Measurements from ENCODE around the gene ZGPAT. TPM values are rescaled to one million over a fixed set of nuclear protein-coding genes. Genes with fewer than 3 reads are reported as not detected.

The ZGPAT gene
- total and polyA plus RNA-seq, 2 donors (not counting 1 experiment from before 2014, with no cell fraction given), result 46.1 to 62.1 TPM

DNA sequence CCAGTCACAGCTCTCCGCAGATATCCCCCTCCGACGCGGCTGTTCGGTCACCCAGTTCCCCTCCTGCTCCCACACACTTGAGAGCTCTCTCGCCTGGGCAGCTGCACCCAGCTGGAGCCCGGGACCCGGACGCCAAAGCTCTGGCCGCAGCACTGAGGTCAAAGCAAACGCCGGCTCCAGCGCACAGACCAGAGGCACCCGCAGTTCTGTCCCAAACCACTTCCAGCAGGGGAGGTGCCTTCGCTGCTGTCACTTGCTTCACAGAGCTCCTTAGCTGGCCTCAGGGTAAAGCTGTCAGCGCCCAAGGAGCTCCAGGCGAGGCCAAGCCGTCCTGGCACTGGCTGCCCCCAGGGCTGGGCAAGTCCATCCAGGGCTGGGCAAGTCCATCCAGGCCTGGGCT is 59.6 kb downstream of the ZGPAT start:
- Histone ChIP-seq H3K4me1 (ENCODE audit: control insufficient read depth in 2 of 2, insufficient read depth in 2 of 2, low read length in 2 of 2) (no peaks in the 10 kb centered on the region), H3K36me3 (replicated peaks in 1 of 2; ENCODE audit: control extremely low read depth in 1 of 2, control insufficient read depth in 1 of 2, extremely low read depth in 1 of 2, insufficient read depth in 2 of 2, low read length in 1 of 2) (no peaks in the 10 kb centered on the region), H3K4me3 (ENCODE audit: control extremely low read depth in 1 of 5, extremely low read depth in 1 of 5, insufficient read depth in 1 of 5, low read depth in 2 of 5, low read length in 4 of 5) (no peak overlapping the region), H3K9ac (ENCODE audit: low read length) (no peak overlapping the region), H2AFZ (ENCODE audit: insufficient read depth, low read depth, low read length, poor library complexity, severe bottlenecking) (no peak overlapping the region), H3K9me3 (ENCODE audit: control extremely low read depth in 1 of 3, control insufficient read depth in 2 of 3, insufficient read depth in 1 of 3, low read length in 2 of 3) (no peaks in the 10 kb centered on the region), H3K79me2 (ENCODE audit: control insufficient read depth, insufficient read depth, low read length) (no peaks in the 10 kb centered on the region), H3K27ac (ENCODE audit: low read length in 2 of 2) (no peak overlapping the region), H4K20me1 (ENCODE audit: control insufficient read depth, insufficient read depth, low read length, poor library complexity, severe bottlenecking) (no peaks in the 10 kb centered on the region), H3K27me3 (replicated peaks in 1 of 4; ENCODE audit: control extremely low read depth in 1 of 4, control insufficient read depth in 3 of 4, insufficient read depth in 4 of 4, low read length in 3 of 4) (no peaks in the 10 kb centered on the region), H3K4me2 (replicated peaks; ENCODE audit: low read depth, low read length, poor library complexity, severe bottlenecking) (no peak overlapping the region)
- no peak for ATAC-seq (ENCODE audit: low read depth)
- intact Hi-C loops (cut with micrococcal nuclease), result no loop called here
- no peak for TF ChIP-seq EZH2 (IDR thresholded peaks at IDR 0.05; ENCODE audit: borderline replicate concordance, insufficient read depth, low read depth, low read length, poor library complexity, severe bottlenecking)
- TF ChIP-seq, protein P1, sequence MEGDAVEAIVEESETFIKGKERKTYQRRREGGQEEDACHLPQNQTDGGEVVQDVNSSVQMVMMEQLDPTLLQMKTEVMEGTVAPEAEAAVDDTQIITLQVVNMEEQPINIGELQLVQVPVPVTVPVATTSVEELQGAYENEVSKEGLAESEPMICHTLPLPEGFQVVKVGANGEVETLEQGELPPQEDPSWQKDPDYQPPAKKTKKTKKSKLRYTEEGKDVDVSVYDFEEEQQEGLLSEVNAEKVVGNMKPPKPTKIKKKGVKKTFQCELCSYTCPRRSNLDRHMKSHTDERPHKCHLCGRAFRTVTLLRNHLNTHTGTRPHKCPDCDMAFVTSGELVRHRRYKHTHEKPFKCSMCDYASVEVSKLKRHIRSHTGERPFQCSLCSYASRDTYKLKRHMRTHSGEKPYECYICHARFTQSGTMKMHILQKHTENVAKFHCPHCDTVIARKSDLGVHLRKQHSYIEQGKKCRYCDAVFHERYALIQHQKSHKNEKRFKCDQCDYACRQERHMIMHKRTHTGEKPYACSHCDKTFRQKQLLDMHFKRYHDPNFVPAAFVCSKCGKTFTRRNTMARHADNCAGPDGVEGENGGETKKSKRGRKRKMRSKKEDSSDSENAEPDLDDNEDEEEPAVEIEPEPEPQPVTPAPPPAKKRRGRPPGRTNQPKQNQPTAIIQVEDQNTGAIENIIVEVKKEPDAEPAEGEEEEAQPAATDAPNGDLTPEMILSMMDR (IDR thresholded peaks at IDR 0.05), result no peak
- H3K4me3 Mint-ChIP-seq, result no peak overlapping the region
- peaks cover 4% of the 10 kb centered on the region for H3K27me3 Mint-ChIP-seq
- no peaks in the 10 kb centered on the region for H3K4me1 Mint-ChIP-seq
- H3K9me3 Mint-ChIP-seq (ENCODE audit: insufficient read depth), result no peaks in the 10 kb centered on the region
- DNase-seq, result no peak
- CTCF ChIA-PET, result no interaction called here
- WGBS (ENCODE audit: insufficient coverage), result 86% methylated on average over 18 of the region's 18 CpGs
- POLR2A ChIA-PET, result no interaction called here
- no peak overlapping the region for H3K27ac Mint-ChIP-seq

DNA sequence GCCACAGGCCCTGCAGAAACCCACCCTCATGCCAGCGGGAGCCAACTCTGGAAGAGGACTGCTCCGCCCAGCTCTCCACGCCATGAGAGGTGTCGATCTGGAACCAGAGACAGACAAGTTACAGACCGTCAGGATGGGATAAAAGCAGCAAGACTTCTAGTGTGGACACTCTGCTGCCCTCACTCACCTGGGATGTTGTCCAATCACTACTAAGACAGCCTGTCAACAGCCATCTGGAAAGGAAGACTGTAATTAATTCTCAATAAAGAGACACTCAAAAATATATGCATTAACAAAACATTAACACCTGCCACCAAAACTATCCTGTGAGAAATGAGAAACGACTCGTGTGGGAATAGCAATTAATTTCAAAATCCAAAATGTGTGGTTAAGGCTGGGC is 60.0 kb downstream of the ZGPAT start:
- H3K9ac ChIP-seq (ENCODE audit: low read length), result no peak overlapping the region
- no peaks in the 10 kb centered on the region for H3K9me3 Mint-ChIP-seq (ENCODE audit: insufficient read depth)

More for the DNA sequence above, 60.0 kb downstream of the ZGPAT start:
- Histone ChIP-seq H2AFZ (ENCODE audit: insufficient read depth, low read depth, low read length, poor library complexity, severe bottlenecking) (no peak overlapping the region), H3K36me3 (replicated peaks in 1 of 2; ENCODE audit: control extremely low read depth in 1 of 2, control insufficient read depth in 1 of 2, extremely low read depth in 1 of 2, insufficient read depth in 2 of 2, low read length in 1 of 2) (no peaks in the 10 kb centered on the region), H3K27me3 (replicated peaks in 1 of 4; ENCODE audit: control extremely low read depth in 1 of 4, control insufficient read depth in 3 of 4, insufficient read depth in 4 of 4, low read length in 3 of 4) (no peaks in the 10 kb centered on the region), H3K79me2 (ENCODE audit: control insufficient read depth, insufficient read depth, low read length) (no peaks in the 10 kb centered on the region), H3K4me2 (replicated peaks; ENCODE audit: low read depth, low read length, poor library complexity, severe bottlenecking) (no peak overlapping the region), H3K4me1 (ENCODE audit: control insufficient read depth in 2 of 2, insufficient read depth in 2 of 2, low read length in 2 of 2) (no peaks in the 10 kb centered on the region), H4K20me1 (ENCODE audit: control insufficient read depth, insufficient read depth, low read length, poor library complexity, severe bottlenecking) (no peaks in the 10 kb centered on the region), H3K27ac (ENCODE audit: low read length in 2 of 2) (no peak overlapping the region), H3K4me3 (ENCODE audit: control extremely low read depth in 1 of 5, extremely low read depth in 1 of 5, insufficient read depth in 1 of 5, low read depth in 2 of 5, low read length in 4 of 5) (no peak overlapping the region), H3K9me3 (ENCODE audit: control extremely low read depth in 1 of 3, control insufficient read depth in 2 of 3, insufficient read depth in 1 of 3, low read length in 2 of 3) (no peaks in the 10 kb centered on the region)
- WGBS (ENCODE audit: insufficient coverage), result 83% methylated on average over 7 of the region's 7 CpGs
- ATAC-seq (ENCODE audit: low read depth) (no peak), DNase-seq (no peak)
- H3K27ac Mint-ChIP-seq, result no peak overlapping the region
- peaks cover 4% of the 10 kb centered on the region for H3K27me3 Mint-ChIP-seq
- POLR2A ChIA-PET, result no interaction called here
- no peak overlapping the region for H3K4me3 Mint-ChIP-seq
- intact Hi-C loops (cut with micrococcal nuclease), result no loop called here
- CTCF ChIA-PET, result no interaction called here
- no peaks in the 10 kb centered on the region for H3K4me1 Mint-ChIP-seq
- no peak for TF ChIP-seq EZH2 (IDR thresholded peaks at IDR 0.05; ENCODE audit: borderline replicate concordance, insufficient read depth, low read depth, low read length, poor library complexity, severe bottlenecking)
- TF ChIP-seq, protein P1 (IDR thresholded peaks at IDR 0.05), result no peak
